SU-DHL-6 (cell line): ENCODE measurements around the gene TMEM121B.

Experiments
- CTCF ChIP-seq: fragments of 200-600 bp; sonication (generic); IDR thresholded peaks from one replicate; pipeline ENCODE4 v1.5.1; 2017; ENCODE audit warnings: antibody characterized with exemption, mild to moderate bottlenecking, low read length, moderate library complexity; ENCODE audit not compliant: insufficient read depth, poor library complexity, severe bottlenecking
- EZH2phosphoT487 ChIP-seq: fragments of 200-600 bp; sonication (generic), shearing (Covaris generic); conservative IDR thresholded peaks from 2 replicates; pipeline ENCODE4 v1.6.1; 2018; ENCODE audit warnings: mild to moderate bottlenecking, antibody characterized with exemption, low read length, moderate library complexity, mixed read lengths

DNA sequence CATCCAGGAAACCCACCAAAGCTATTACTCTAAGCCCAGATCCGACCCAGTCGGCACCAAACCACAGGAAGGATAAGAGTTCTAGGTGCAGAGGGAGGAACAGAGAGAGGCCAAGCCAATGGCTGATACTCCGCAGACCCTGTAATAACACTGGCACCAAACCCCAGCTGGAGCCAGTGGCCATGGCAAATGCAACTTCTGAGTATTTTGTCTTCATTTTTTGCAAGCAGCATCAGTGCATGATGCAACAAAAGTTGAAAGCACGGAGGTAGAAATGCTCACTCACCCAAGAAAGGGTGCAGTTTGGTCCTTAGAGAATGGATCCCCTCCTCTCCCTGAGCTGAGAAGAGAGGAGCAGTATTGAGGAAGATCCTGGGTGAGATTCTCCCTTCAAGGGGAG is 2.8 kb downstream of the TMEM121B start:
- TF ChIP-seq CTCF (no peak), EZH2phosphoT487 (no peak)
